ENCODE results near the gene CMIP. TPM values are rescaled to one million over a fixed set of nuclear protein-coding genes. Genes with fewer than 3 reads are reported as not detected.
"Not testable (repeated sequence)": the region's sequence is repeated elsewhere in the genome, so short reads cannot be mapped to it uniquely, and the experiment has no call there.

The CMIP gene
- total RNA-seq, 4 donors from 2014 or later = 63.9 to 89.9 (median 70.0) TPM

- H3K36me3 ChIP-seq = no peaks in the 10 kb centered on the region
- no peaks in the 10 kb centered on the region for H3K9me3 ChIP-seq
- no peak overlapping the region for H3K27ac ChIP-seq
- TF ChIP-seq POLR2A (IDR thresholded peaks at IDR 0.05) (no peak), EP300 (IDR thresholded peaks at IDR 0.05) (no peak)
- TF ChIP-seq, protein P1, sequence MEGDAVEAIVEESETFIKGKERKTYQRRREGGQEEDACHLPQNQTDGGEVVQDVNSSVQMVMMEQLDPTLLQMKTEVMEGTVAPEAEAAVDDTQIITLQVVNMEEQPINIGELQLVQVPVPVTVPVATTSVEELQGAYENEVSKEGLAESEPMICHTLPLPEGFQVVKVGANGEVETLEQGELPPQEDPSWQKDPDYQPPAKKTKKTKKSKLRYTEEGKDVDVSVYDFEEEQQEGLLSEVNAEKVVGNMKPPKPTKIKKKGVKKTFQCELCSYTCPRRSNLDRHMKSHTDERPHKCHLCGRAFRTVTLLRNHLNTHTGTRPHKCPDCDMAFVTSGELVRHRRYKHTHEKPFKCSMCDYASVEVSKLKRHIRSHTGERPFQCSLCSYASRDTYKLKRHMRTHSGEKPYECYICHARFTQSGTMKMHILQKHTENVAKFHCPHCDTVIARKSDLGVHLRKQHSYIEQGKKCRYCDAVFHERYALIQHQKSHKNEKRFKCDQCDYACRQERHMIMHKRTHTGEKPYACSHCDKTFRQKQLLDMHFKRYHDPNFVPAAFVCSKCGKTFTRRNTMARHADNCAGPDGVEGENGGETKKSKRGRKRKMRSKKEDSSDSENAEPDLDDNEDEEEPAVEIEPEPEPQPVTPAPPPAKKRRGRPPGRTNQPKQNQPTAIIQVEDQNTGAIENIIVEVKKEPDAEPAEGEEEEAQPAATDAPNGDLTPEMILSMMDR (IDR thresholded peaks at IDR 0.05) = no peak
- H3K4me1 ChIP-seq = peaks cover 23% of the 10 kb centered on the region
- no peak for DNase-seq (ENCODE audit: low spot score in 2 of 2)
- H3K4me3 ChIP-seq = no peak overlapping the region
- WGBS = 96% methylated on average over 6 of the region's 6 CpGs
- H3K27me3 ChIP-seq = no peaks in the 10 kb centered on the region
Observed at GRCh38 chr16:81734632-81735434, 290.2 kb downstream of the CMIP start.

GRCh38 chr16:81737885-81738536 lies 293.4 kb downstream of the CMIP start:
- H3K4me1 ChIP-seq = peaks cover 11% of the 10 kb centered on the region
- no peak overlapping the region for H3K27ac ChIP-seq
- no peaks in the 10 kb centered on the region for H3K27me3 ChIP-seq
- peak in 1 of 3 donors; percentile 42 for TF ChIP-seq POLR2AphosphoS5 (IDR thresholded peaks at IDR 0.05)
- TF ChIP-seq, protein P1 (IDR thresholded peaks at IDR 0.05) = peak; percentile 64 to 91
- no peak for TF ChIP-seq EP300 (IDR thresholded peaks at IDR 0.05)
- DNase-seq (ENCODE audit: low spot score in 2 of 2) = peak; percentile 87 to 89
- no peaks in the 10 kb centered on the region for H3K36me3 ChIP-seq
- no peaks in the 10 kb centered on the region for H3K9me3 ChIP-seq
- peak overlapping the region; percentile 27 for H3K4me3 ChIP-seq
- 6% methylated on average over 18 of the region's 22 CpGs for WGBS

- Histone ChIP-seq H3K4me1 (peaks cover 11% of the 10 kb centered on the region), H3K9me3 (no peaks in the 10 kb centered on the region), H3K27me3 (no peaks in the 10 kb centered on the region), H3K4me3 (no peak overlapping the region), H3K27ac (no peak overlapping the region), H3K36me3 (no peaks in the 10 kb centered on the region)
- DNase-seq (ENCODE audit: low spot score in 2 of 2) = peak in 1 of 2 donors; percentile 83
- WGBS = 76% methylated on average over 11 of the region's 18 CpGs
- no peak for TF ChIP-seq EP300 (IDR thresholded peaks at IDR 0.05)
- no peak for TF ChIP-seq POLR2A (IDR thresholded peaks at IDR 0.05)
- TF ChIP-seq POLR2AphosphoS5 (IDR thresholded peaks at IDR 0.05) = no peak
- TF ChIP-seq, protein P1 (IDR thresholded peaks at IDR 0.05) = no peak
Observed at GRCh38 chr16:81738783-81739496, 294.3 kb downstream of the CMIP start.

GRCh38 chr16:81739503-81739902 lies 294.9 kb downstream of the CMIP start:
- no peak overlapping the region for H3K4me3 ChIP-seq
- H3K9me3 ChIP-seq = no peaks in the 10 kb centered on the region
- TF ChIP-seq EP300 (IDR thresholded peaks at IDR 0.05) (no peak), POLR2AphosphoS5 (IDR thresholded peaks at IDR 0.05) (no peak), POLR2A (IDR thresholded peaks at IDR 0.05) (no peak)
- TF ChIP-seq, protein P1 (IDR thresholded peaks at IDR 0.05) = no peak
- no peaks in the 10 kb centered on the region for H3K36me3 ChIP-seq
- 85% methylated on average over 8 of the region's 8 CpGs for WGBS
- DNase-seq (ENCODE audit: low spot score in 2 of 2) = no peak
- peaks cover 11% of the 10 kb centered on the region for H3K4me1 ChIP-seq
- H3K27me3 ChIP-seq = no peaks in the 10 kb centered on the region
- H3K27ac ChIP-seq = no peak overlapping the region

DNA sequence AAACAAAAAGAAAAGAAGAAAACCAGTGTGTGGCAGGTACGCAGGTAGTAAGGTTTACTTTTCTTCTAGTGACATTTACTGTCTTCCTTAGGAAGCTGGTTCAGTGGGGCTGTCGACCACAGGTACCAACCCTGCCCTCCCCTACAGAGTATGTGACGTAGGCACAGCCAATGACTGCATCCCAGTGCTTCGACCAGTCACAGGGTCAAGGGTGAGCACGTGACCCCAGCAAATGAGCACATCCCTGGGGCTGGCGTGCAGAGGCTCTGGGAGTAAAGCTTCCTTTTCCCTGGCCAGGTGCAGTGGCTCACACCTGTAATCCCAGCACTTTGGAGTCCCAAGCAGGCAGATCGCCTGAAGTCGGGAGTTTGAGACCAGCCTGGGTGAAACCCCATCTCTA lies 295.6 kb downstream of the CMIP start:
- H3K4me1 ChIP-seq = peaks cover 11% of the 10 kb centered on the region
- H3K27ac ChIP-seq = no peak overlapping the region
- H3K9me3 ChIP-seq = no peaks in the 10 kb centered on the region
- H3K27me3 ChIP-seq = no peaks in the 10 kb centered on the region
- H3K4me3 ChIP-seq = no peak overlapping the region
- 75% methylated on average over 8 of the region's 8 CpGs for WGBS
- no peak for DNase-seq (ENCODE audit: low spot score in 2 of 2)
- TF ChIP-seq POLR2AphosphoS5 (IDR thresholded peaks at IDR 0.05) (no peak), POLR2A (IDR thresholded peaks at IDR 0.05) (no peak), EP300 (IDR thresholded peaks at IDR 0.05) (no peak)
- TF ChIP-seq, protein P1 (IDR thresholded peaks at IDR 0.05) = no peak
- H3K36me3 ChIP-seq = no peaks in the 10 kb centered on the region

GRCh38 chr16:81741430-81741770 lies 296.8 kb downstream of the CMIP start:
- peaks cover 15% of the 10 kb centered on the region for H3K4me1 ChIP-seq
- H3K4me3 ChIP-seq; H3K9me3 ChIP-seq; H3K27ac ChIP-seq; H3K27me3 ChIP-seq; H3K36me3 ChIP-seq; DNase-seq (ENCODE audit: low spot score in 2 of 2): not testable (repeated sequence)
- 75% methylated on average over 6 of the region's 6 CpGs for WGBS
